Heart left ventricle (tissue), 16 donors: ENCODE measurements around the gene STXBP6. TPM values are rescaled to one million over a fixed set of nuclear protein-coding genes. Genes with fewer than 3 reads are reported as not detected.
A peak's percentile ranks its signal among the peaks of the same experiment; 100 is the strongest.
"Not testable (repeated sequence)": the region's sequence is repeated elsewhere in the genome, so short reads cannot be mapped to it uniquely, and the experiment has no call there.

Source experiments
- ATAC-seq, 4 donors: fragments of 200-7000 bp; cut with Tn5 transposase; one replicate each; pipeline ENCODE4 v1.9.1; 2020 to 2022; ENCODE audit warnings: moderate library complexity in 4 of 4, mild to moderate bottlenecking in 3 of 4, moderate number of reproducible peaks in 1 of 4
- DNase-seq, 5 donors: peaks; one replicate each; pipeline ENCODE4 v3.0.0-alpha.2; 2020
- H3K27ac ChIP-seq, 12 donors: fragments of 200-600 bp; sonication (generic) in 4 of 12; one replicate each; pipeline versions ENCODE4 v1.5.0 to v1.8.0; 2016 to 2022; ENCODE audit warnings: mild to moderate bottlenecking in 2 of 12
- H3K27me3 ChIP-seq, 9 donors: fragments of 200-600 bp; sonication (generic) in 2 of 9; one replicate each; pipeline versions ENCODE4 v1.5.1 to v1.8.0; 2016 to 2022; ENCODE audit warnings: mild to moderate bottlenecking in 3 of 9
- H3K36me3 ChIP-seq, 9 donors: fragments of 200-600 bp; sonication (generic) in 2 of 9; one replicate each; pipeline versions ENCODE4 v1.5.0 to v1.8.0; 2018 to 2022; ENCODE audit warnings: mild to moderate bottlenecking in 2 of 9
- H3K4me1 ChIP-seq, 12 donors: fragments of 200-600 bp; sonication (generic) in 4 of 12; one replicate each; pipeline versions ENCODE4 v1.5.0 to v1.8.0; 2016 to 2022; ENCODE audit warnings: mild to moderate bottlenecking in 3 of 12
- H3K4me3 ChIP-seq, 12 donors: fragments of 200-600 bp; sonication (generic) in 4 of 12; one replicate each; pipeline versions ENCODE4 v1.5.0 to v1.8.0; 2017 to 2022; ENCODE audit warnings: mild to moderate bottlenecking in 9 of 12, moderate library complexity in 4 of 12
- H3K9me3 ChIP-seq, 12 donors: fragments of 200-600 bp; sonication (generic) in 4 of 12; one replicate each; pipeline versions ENCODE4 v1.5.0 to v1.8.0; 2016 to 2022; ENCODE audit warnings: mild to moderate bottlenecking in 1 of 12
- POLR2A ChIP-seq, 2 donors: fragments of 450-650 bp; IDR thresholded peaks; one replicate each; pipeline ENCODE4 v1.6.1; 2017; ENCODE audit warnings: antibody characterized with exemption in 2 of 2, mild to moderate bottlenecking in 2 of 2, moderate library complexity in 2 of 2
- WGBS, 4 donors: extraction: QIAGEN DNeasy Blood & Tissue Kit in 2 of 4; methylation state at CpG; one replicate each; pipeline versions ENCODE4 v1.1.5 to v1.1.7; 2013 to 2018; 5-methylcytosine and 5-hydroxymethylcytosine counted together
- intact Hi-C, 10 donors: fragments of 100-400 bp; cut with DNase I; formaldehyde crosslinking; loops; one replicate each; pipeline versions ENCODE4 v1.11.1 to v1.14.2; 2022
- polyA plus RNA-seq, 2 donors: library from polyadenylated mRNA; stranded (reverse); fragments of 200-250 nt; gene quantifications; one replicate each; pipeline ENCODE4 v1.2.3, GENCODE V29; 2013
- total RNA-seq, 9 donors: library from RNA; depleted of rRNA in 2 of 9; stranded (reverse); fragments of >200 nt in 2 of 9; fragmentation: NEBNext Ultra II Directional in 3 of 9; extraction: Animal tissue kit (Norgen Biotek cat#: 25700) in 3 of 9; gene quantifications; one replicate each; pipeline versions ENCODE4 v1.1.0 to v1.2.4, GENCODE V29; 2016 to 2023
- TF ChIP-seq, protein P1 (sequence below), 12 donors: fragments of 200-600 bp; sonication (generic) in 4 of 12; IDR thresholded peaks; one replicate each; pipeline versions ENCODE4 v1.5.0 to v1.8.0; 2018 to 2022; ENCODE audit warnings: antibody characterized with exemption in 12 of 12, mild to moderate bottlenecking in 5 of 12
- donor health status: ischemic (EF 13 %, LVEDD 7.1; RV severe dilation, severe dysfunction).
- donor health status: healthy with polysubstance abuse.
- donor health status: DM: no; HTN: yes; CAD: no.
- donor health status: DM: no; HTN: no; CAD: no.
- donor health status: ischemic (EF 25% LVEDD 6.9; RV normal size, moderate dysfunction).
- donor health status: ischemic (EF 25% LVEDD 5.7; RV mildly dilated, moderate dysfunction).
- donor health status: healthy.
- donor health status: DM: yes; HTN: yes; CAD: no.
- donor health status: ischemic (EF 35%, LVEDD 5.7; RV mildly dilated, moderate dysfunction).
- donor health status: nonischemic (EF 11% LVEDD 7.7; RV severe dilation, severe dysfunction).
- donor health status: DM: yes; HTN: yes; CAD: no.
- donor health status: PGD.
- donor health status: ischemic (EF 29% LVEDD 5.4; RV normal size, mild dysfunction).
- donor health status: nonischemic (EF 23%, LVEDD 6.1; RV moderate dilation, normal function).

The STXBP6 gene
- total and polyA plus RNA-seq, 11 donors, result 12.5 to 57.3 (median 23.7) TPM

DNA sequence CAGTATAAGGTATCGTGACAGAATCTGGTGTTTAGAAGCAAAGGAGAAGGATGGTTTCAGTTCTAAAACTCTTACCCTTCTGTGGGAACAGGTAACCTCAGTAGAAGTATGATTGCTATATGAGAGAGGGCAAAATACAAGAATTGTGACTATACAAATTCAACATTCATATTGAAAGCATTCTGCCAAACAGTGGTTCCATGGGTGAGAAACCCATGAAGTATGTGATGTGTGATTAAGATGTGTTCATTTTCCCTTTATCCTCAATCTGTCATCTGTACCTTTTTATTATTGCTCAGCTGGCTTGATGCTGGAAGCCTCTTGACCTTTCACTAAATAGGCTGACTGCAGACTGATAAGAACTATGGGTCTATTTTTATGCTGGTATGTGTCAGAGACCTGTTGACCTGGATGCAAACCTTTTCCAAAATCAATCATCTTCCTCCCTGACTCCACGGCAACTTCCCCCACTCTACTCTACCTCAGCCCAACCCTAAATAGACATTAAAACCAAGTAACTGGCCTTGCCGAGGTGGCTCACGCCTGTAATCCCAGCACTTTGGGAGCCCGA lies 109.6 kb downstream of the STXBP6 start:
- 64 to 70% (median 65%) methylated on average over 5 of the region's 5 CpGs for WGBS, 4 donors

DNA sequence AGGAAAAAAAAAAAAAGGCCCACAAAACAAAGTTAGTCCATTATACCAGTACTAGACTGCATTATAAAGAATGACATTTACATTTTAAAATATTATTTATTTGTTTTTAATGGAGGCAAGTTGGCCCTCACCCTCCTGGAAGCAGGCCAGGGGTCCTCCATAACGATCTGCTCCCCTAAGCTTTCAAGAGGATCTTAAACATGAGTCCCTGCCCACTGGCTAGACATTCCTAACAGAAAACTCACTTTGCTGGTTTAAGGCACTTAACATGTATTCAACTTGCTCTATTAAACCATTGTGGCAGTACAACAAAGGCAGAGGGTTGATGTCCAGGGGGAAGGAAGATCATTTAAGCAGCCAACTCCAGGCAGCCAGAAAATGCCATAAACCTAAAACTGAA lies 111.4 kb downstream of the STXBP6 start:
- Histone ChIP-seq H3K27ac (peak overlapping the region in 2 of 12 donors; percentile 11 to 20), H3K9me3 (peaks cover 0 to 3% (median 0%) of the 10 kb centered on the region in 12 donors), H3K4me1 (peaks cover 0 to 68% (median 7%) of the 10 kb centered on the region in 12 donors), H3K36me3 (no peaks in the 10 kb centered on the region), H3K27me3 (no peaks in the 10 kb centered on the region), H3K4me3 (no peak overlapping the region)
- TF ChIP-seq, protein P1, sequence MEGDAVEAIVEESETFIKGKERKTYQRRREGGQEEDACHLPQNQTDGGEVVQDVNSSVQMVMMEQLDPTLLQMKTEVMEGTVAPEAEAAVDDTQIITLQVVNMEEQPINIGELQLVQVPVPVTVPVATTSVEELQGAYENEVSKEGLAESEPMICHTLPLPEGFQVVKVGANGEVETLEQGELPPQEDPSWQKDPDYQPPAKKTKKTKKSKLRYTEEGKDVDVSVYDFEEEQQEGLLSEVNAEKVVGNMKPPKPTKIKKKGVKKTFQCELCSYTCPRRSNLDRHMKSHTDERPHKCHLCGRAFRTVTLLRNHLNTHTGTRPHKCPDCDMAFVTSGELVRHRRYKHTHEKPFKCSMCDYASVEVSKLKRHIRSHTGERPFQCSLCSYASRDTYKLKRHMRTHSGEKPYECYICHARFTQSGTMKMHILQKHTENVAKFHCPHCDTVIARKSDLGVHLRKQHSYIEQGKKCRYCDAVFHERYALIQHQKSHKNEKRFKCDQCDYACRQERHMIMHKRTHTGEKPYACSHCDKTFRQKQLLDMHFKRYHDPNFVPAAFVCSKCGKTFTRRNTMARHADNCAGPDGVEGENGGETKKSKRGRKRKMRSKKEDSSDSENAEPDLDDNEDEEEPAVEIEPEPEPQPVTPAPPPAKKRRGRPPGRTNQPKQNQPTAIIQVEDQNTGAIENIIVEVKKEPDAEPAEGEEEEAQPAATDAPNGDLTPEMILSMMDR (IDR thresholded peaks at IDR 0.05), result no peak
- no peak for TF ChIP-seq POLR2A (IDR thresholded peaks at IDR 0.05)
- 30 to 57% (median 32%) methylated on average over 1 of the region's 1 CpG for WGBS, 4 donors
- intact Hi-C loops, result no loop called here
- no peak for ATAC-seq
- DNase-seq, result no peak

More for the DNA sequence above, 109.6 kb downstream of the STXBP6 start:
- Histone ChIP-seq H3K27me3 (no peaks in the 10 kb centered on the region), H3K4me3 (no peak overlapping the region), H3K9me3 (peaks cover 0 to 3% (median 0%) of the 10 kb centered on the region in 12 donors), H3K36me3 (no peaks in the 10 kb centered on the region), H3K27ac (peak overlapping the region in 2 of 12 donors; percentile 19 to 71), H3K4me1 (peaks cover 0 to 65% (median 5%) of the 10 kb centered on the region in 12 donors)
- intact Hi-C loops, result no loop called here
- no peak for DNase-seq
- peak in 2 of 4 donors; percentile 58 to 74 for ATAC-seq
- no peak for TF ChIP-seq POLR2A (IDR thresholded peaks at IDR 0.05)

DNA sequence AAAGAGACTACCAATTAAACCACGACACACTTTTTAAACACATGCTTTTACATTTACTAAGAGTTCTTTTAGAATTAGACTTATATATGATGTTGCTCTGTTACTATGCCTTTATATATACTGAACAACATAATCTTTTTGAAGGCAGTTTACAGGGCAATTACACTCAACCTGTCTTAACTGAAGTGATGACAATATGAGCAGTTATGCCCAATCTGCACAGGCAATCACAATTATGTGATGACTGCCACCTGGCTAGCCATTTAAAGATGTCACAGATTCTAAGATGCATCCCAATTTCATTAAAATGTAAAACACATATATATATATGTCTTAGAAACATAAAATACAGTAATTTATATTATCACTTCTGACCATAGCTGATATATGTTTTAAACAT lies 112.6 kb downstream of the STXBP6 start:
- intact Hi-C loops, result no loop called here

DNA sequence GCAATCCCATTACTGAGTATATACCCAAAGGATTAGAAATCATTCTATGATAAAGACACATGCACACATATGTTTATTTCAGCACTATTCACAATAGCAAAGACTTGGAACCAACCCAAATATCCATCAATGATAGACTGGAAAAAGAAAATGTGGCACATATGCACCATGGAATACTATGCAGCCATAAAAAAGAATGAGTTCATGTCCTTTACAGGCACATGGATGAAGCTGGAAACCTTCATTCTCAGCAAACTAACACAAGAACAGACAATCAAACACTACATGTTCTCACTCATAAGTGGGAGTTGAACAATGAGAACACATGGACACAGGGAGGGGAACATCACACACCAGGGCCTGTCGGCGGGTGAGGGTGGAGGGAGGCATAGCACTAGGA lies 113.2 kb downstream of the STXBP6 start:
- DNase-seq, H3K27me3 ChIP-seq, intact Hi-C loops, H3K9me3 ChIP-seq, H3K36me3 ChIP-seq, H3K27ac ChIP-seq, ATAC-seq, H3K4me3 ChIP-seq: not testable (repeated sequence)
- 94 to 99% (median 96%) methylated on average over 2 of the region's 2 CpGs for WGBS, 4 donors
- H3K4me1 ChIP-seq, result peaks cover 0 to 57% (median 7%) of the 10 kb centered on the region in 12 donors

More for the DNA sequence above, 112.6 kb downstream of the STXBP6 start:
- H3K36me3 ChIP-seq, result no peaks in the 10 kb centered on the region
- WGBS, 4 donors, result 87 to 91% (median 89%) methylated on average over 1 of the region's 1 CpG
- H3K27ac ChIP-seq, result no peak overlapping the region
- H3K9me3 ChIP-seq, result peaks cover 0 to 3% (median 0%) of the 10 kb centered on the region in 12 donors
- H3K27me3 ChIP-seq, result no peaks in the 10 kb centered on the region
- H3K4me3 ChIP-seq, result no peak overlapping the region
- DNase-seq, result no peak
- no peak for ATAC-seq
- H3K4me1 ChIP-seq, result peaks cover 0 to 62% (median 7%) of the 10 kb centered on the region in 12 donors
- no peak for TF ChIP-seq POLR2A (IDR thresholded peaks at IDR 0.05)
- TF ChIP-seq, protein P1 (IDR thresholded peaks at IDR 0.05), result no peak

DNA sequence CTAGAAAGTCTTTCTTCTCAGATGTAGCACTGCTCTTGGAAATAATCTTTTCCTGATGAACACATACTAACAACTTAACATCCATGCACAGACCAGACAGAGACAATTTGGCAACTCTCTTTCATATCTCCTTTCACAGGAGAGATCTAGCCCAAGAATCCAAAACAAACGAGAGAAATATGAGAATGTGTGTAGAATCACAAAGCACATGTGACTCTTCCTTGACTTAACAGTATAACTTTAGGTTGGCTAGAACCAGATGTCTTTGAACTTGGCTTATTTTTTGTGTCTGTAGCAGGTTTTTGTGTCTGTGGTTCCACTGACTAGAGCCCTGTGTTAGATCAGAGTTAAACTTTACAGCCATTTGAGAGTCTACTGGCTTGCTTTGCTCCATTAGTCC lies 114.2 kb downstream of the STXBP6 start:
- Histone ChIP-seq H3K27me3 (no peaks in the 10 kb centered on the region), H3K4me3 (no peak overlapping the region), H3K36me3 (no peaks in the 10 kb centered on the region), H3K9me3 (peaks cover 0 to 3% (median 0%) of the 10 kb centered on the region in 12 donors), H3K27ac (peak overlapping the region in 1 of 12 donors; percentile 7), H3K4me1 (peaks cover 0 to 50% (median 7%) of the 10 kb centered on the region in 12 donors)
- DNase-seq (no peak), ATAC-seq (no peak)
- 20 to 32% (median 26%) methylated on average over 1 of the region's 1 CpG for WGBS, 4 donors
- TF ChIP-seq, protein P1 (IDR thresholded peaks at IDR 0.05), result no peak
- no peak for TF ChIP-seq POLR2A (IDR thresholded peaks at IDR 0.05)
- intact Hi-C loops, result no loop called here
